GM18517 (cell line): ENCODE measurements around the gene GALNT18.

Experiments
- ATAC-seq: cut with Tn5 transposase; IDR thresholded peaks from one replicate; pipeline ENCODE4 v1.9.1; 2021; ENCODE audit warnings: mild to moderate bottlenecking, moderate library complexity; ENCODE audit not compliant: unreplicated experiment

The GALNT18 gene

GRCh38 chr11:11624926-11625325 lies 3.1 kb upstream of the GALNT18 start:
- no peak for ATAC-seq

DNA sequence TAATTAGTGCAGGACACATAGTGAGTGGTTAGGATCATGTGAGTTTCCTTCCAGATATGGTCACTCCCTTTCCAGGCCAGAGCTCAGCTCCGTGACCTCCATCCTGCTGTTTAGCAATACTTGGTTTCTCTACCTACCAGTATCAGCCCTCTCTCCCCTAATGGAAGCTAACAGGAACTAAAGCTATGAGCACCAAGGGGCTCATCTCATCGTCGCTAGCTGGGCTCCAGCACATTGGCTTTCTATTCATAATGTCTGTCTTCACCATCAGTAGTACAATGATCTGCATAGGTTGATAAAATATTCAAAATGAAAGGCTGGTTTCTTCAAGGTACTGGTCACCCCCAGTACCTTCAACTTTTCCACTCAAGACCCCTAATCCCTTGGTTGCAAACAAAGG lies 2.4 kb upstream of the GALNT18 start:
- ATAC-seq, result no peak

DNA sequence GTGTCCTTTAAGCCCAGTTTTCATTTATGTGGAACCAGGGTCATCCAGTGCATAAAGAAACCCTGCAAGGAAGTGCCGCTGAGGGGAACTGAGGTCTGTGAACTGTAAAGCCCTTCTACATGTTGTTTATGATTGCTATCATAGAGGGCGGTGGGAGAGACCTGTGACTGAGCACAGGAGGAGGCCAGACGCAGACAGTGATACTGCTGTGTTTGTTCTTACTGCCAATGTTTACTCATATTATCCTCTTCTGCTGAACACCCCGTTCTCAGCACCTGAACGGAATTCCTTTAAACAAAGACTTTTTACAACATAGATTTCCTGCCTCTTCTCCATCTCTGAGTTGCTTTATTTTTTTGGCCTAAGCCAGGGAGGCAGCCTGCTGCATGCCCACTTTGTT lies 967 bp upstream of the GALNT18 start:
- ATAC-seq, result no peak

- ATAC-seq, result no peak
Measured at GRCh38 chr11:11622340-11622706, 518 bp upstream of the GALNT18 start.

DNA sequence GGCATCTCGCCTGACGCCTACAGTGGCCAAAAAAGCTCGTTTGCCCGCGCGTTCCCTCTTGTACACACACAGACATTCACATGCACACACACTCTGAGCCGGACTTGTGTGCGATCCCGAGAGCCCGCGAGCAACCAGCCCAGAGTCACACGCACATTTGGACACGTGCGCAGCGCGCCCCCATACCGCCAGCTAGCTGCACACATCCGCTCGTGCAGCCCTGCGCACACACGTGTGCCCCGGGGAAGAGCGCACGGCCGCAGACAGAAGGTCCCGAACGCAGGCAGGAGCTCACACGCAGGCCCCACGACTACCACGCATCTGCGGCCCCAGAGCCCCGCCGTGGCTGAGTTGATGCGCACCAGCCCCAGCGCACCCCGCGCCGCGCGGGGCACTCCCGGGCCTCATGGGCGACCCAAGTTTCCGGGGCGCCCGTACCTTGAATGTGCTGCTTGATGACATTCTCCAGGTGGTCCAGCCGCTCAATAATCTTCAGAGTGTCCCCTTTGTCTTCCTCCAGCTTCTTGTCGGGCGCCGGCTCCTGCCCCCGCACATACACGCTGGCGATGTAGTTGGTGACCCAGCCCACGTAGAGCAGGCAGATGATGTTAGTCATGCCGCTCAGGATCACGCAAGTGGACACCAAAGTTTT lies 758 bp downstream of the GALNT18 start:
- ATAC-seq, result peak; percentile 26

GRCh38 chr11:11620173-11620920 lies 1.5 kb downstream of the GALNT18 start:
- ATAC-seq, result no peak

- no peak for ATAC-seq
Measured at GRCh38 chr11:11618973-11619435, 2.8 kb downstream of the GALNT18 start.

DNA sequence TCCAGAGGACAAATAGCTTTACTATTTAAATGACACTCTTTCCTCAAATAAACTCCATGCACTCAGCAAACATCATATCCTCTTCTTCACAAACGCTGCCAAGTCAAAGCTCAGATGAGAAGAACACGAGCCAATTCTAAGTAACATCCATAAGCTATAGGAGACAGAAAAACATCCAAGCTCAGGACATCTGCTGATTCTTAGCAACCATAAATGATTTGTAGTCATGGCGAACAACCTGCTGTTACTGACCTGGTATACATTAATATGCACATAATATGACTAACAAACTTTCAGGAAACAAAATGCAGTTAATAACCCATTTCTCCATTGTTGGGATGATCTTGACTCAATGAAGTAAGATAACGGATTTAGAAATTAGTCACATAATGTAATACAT lies 6.7 kb downstream of the GALNT18 start:
- ATAC-seq, result no peak

DNA sequence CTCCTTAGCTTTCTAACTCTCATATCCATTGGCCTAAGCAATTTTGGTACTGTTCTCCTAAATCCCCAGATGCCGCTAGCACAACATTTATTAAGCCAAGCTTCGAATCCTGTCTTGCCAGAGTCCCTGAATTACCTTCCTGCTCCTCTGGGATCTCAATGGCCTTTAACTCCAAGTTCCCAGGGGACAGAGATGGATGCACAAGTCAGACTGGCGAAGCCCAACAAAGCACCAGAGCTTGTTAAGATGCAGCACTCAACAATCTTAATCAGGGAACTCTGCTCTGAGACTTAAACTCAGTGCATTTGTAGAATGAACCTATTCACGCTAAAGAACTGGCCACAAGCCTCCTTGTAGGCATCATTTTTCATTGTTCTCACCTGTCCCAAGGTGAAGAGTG lies 9.4 kb downstream of the GALNT18 start:
- ATAC-seq, result no peak

DNA sequence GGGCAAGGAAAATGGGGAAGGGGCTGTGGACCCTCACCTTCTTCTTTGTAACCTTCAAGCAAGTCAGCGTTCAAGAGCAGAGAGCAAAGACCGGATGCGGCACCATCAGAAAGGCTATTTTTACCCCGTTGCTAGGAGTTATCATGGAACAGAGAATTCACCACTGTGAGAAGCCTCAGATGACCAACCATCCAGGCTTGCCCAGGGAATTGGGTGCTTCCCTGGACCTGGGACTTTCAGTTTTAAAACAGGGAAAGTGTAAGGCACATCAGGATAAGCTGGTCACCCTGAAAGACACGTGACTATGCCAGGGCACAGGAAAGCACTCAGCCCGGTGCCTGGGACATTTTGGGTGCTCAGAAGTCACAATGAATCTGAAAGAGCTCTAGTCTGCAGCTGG lies 10.4 kb downstream of the GALNT18 start:
- ATAC-seq, result no peak

- no peak for ATAC-seq
Measured at GRCh38 chr11:11608783-11609232, 13.0 kb downstream of the GALNT18 start.

DNA sequence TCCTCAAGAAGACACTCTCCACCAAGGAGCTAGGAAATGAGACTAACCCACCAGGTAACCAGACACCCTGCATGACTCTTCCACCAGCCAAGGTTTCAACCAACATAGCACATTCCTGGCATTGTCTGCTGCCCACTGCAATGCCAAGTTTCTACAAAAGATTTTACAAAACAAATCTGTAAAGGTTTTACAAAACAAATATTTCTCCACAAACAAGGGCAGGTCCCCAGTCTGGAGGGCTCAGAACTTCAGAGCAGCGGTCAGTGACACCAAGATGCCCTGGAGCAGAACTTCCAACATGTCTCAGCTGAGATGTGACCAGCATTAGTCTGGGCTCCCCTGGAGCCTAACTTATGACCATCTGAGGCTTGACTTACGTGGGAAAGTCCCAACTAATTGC lies 14.0 kb downstream of the GALNT18 start:
- ATAC-seq, result no peak

GRCh38 chr11:11605821-11606450 lies 15.9 kb downstream of the GALNT18 start:
- no peak for ATAC-seq

DNA sequence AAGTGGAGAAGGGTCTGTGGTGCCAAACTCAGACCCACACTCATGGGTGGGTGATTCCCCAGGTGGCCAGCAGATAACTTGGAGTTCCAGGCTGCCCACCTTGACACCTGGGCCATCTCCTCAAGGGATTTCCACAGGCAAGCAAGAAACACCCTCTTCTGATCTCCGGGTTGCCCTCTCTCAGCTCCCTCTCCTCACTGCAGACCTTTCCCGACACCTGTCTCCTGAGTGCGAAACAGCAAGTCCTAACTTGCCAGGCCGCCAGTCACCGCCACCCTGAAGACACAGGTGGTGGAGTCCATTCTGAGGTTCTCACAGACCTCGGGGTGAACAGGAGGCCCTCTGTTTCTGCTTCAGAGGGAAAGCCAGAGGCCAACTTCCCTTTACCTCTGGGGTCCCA lies 16.6 kb downstream of the GALNT18 start:
- ATAC-seq, result no peak

DNA sequence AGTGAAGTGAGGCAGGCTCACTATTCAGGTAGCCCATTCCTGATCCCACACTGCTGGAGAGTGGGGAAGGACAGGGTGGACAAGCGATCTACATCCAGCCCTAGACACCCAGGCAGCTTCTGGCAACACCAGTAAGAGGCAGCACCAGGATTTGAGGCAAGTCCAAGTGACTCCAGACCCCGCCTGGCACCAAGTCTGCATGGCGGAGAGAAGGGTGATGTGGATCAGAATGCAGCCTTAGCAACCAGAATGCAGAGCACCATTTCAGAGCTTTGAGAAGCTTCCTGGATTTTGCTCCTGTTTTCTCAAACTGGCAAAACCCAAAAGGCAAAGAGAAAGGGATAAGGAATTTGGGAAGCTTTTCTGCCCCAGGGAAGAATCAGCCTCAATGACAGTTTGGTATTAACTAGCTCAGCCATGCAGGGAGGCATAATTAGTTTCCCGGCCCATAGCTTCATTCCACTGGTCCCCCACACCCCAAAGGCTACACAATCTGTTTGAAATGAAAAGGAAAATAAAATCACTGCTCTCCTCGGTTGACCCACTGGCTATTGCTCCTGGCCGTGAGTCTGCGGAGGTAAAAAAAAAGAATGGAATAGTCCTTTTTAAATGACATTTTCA lies 17.3 kb downstream of the GALNT18 start:
- ATAC-seq, result no peak

DNA sequence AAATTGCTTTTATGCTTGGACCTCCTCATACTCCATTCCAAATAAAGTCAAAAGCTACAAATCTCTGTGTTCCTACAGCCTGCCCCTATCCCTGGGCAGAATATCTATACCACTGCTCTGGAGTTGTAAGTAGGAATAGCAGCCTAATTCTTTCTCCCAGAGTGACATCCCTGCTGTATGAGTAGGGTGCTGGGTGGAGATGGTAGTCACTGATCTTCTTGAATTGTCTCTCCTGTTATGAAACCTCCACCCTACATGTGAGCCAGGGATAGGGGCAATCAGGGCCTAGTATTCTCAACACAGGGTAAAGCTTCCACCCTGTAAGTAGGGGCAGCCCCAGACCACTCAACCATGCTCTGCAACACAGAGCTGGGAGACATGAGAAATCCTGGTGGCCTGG lies 19.8 kb downstream of the GALNT18 start:
- ATAC-seq, result no peak

GRCh38 chr11:11600288-11600687 lies 21.5 kb downstream of the GALNT18 start:
- no peak for ATAC-seq

- ATAC-seq, result no peak
Measured at GRCh38 chr11:11598243-11598642, 23.6 kb downstream of the GALNT18 start.

DNA sequence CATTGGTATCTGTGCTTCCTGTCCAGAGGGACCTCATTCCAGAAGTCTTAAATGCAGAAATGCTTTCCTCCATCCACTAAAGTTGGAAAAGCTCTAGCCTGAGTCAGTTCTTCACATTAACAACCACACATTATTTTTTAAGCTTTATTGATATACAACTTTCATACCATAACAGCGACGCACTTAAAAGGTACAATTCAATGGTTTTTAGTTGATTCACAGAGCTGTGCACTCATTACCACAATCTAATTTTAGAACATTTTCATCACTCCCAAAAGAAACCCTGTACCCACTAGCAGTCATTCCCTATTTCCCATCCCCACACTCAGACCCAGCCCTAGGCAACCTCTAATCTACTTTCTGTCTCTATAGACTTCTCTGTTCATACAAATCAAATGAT lies 27.6 kb downstream of the GALNT18 start:
- ATAC-seq, result no peak

- ATAC-seq, result no peak
Measured at GRCh38 chr11:11592146-11592684, 29.6 kb downstream of the GALNT18 start.

- no peak for ATAC-seq
Measured at GRCh38 chr11:11589437-11589836, 32.4 kb downstream of the GALNT18 start.
